Colonic mucosa (tissue), 4 donors: ENCODE measurements around the gene CDH18. TPM values are rescaled to one million over a fixed set of nuclear protein-coding genes. Genes with fewer than 3 reads are reported as not detected.

Source experiments
- DNase-seq: peaks from one replicate; pipeline ENCODE4 v3.0.0-alpha.2; 2020
- H3K27ac ChIP-seq: fragments of 200-600 bp; one replicate; pipeline ENCODE4 v1.8.0; 2021
- H3K27me3 ChIP-seq: fragments of 200-600 bp; one replicate; pipeline ENCODE4 v1.8.0; 2021
- H3K36me3 ChIP-seq: fragments of 200-600 bp; one replicate; pipeline ENCODE4 v1.8.0; 2021
- H3K4me1 ChIP-seq: fragments of 200-600 bp; one replicate; pipeline ENCODE4 v1.8.0; 2021; ENCODE audit warnings: mild to moderate bottlenecking
- H3K4me3 ChIP-seq: fragments of 200-600 bp; one replicate; pipeline ENCODE4 v1.8.0; 2021
- H3K9ac ChIP-seq, 2 donors: one replicate each; pipeline ENCODE4 v1.7.0; 2013; ENCODE audit warnings: control low read depth in 2 of 2, low read depth in 2 of 2, low read length in 2 of 2
- H3K9me3 ChIP-seq: fragments of 200-600 bp; one replicate; pipeline ENCODE4 v1.8.0; 2021
- CTCF ChIP-seq: fragments of 200-600 bp; IDR thresholded peaks from one replicate; pipeline ENCODE4 v1.8.0; 2022; ENCODE audit warnings: antibody characterized with exemption, mild to moderate bottlenecking
- intact Hi-C: fragments of 100-400 bp; cut with DNase I; formaldehyde crosslinking; loops from one replicate; pipeline ENCODE4 v1.14.1; 2022
- total RNA-seq, 2 donors: library from RNA; stranded (reverse); fragmentation: NEBNext Ultra II Directional in 1 of 2; extraction: Animal tissue kit (Norgen Biotek cat#: 25700) in 1 of 2; gene quantifications; one replicate each; pipeline ENCODE4 v1.2.1, GENCODE V29; 2021
- donor health status: healthy.
- donor health status: DM: no; HTN: no; CAD: no.
- donor health status: DM: no; HTN: no; CAD: no.

Gene CDH18
- total RNA-seq, 2 donors from 2014 or later = not detected

- Histone ChIP-seq H3K27me3 (no peaks in the 10 kb centered on the region), H3K27ac (no peak overlapping the region), H3K36me3 (no peaks in the 10 kb centered on the region), H3K9ac (no peak overlapping the region), H3K4me1 (no peaks in the 10 kb centered on the region), H3K4me3 (no peak overlapping the region), H3K9me3 (no peaks in the 10 kb centered on the region)
- intact Hi-C loops = no loop called here
- no peak for TF ChIP-seq CTCF
- DNase-seq = no peak
These were observed 292.9 kb downstream of the CDH18 start for GRCh38 chr5:19694949-19695611.

GRCh38 chr5:19690978-19691377 is 297.0 kb downstream of the CDH18 start:
- Histone ChIP-seq H3K9ac (no peak overlapping the region), H3K9me3 (no peaks in the 10 kb centered on the region), H3K36me3 (no peaks in the 10 kb centered on the region), H3K27ac (no peak overlapping the region), H3K4me3 (no peak overlapping the region), H3K27me3 (no peaks in the 10 kb centered on the region), H3K4me1 (no peaks in the 10 kb centered on the region)
- intact Hi-C loops = no loop called here
- DNase-seq = no peak
- TF ChIP-seq CTCF = no peak

- intact Hi-C loops = no loop called here
- no peaks in the 10 kb centered on the region for H3K9me3 ChIP-seq
- no peak for DNase-seq
- H3K27me3 ChIP-seq = no peaks in the 10 kb centered on the region
- H3K4me1 ChIP-seq = no peaks in the 10 kb centered on the region
- no peaks in the 10 kb centered on the region for H3K36me3 ChIP-seq
- no peak overlapping the region for H3K9ac ChIP-seq
- H3K27ac ChIP-seq = no peak overlapping the region
- H3K4me3 ChIP-seq = no peak overlapping the region
- no peak for TF ChIP-seq CTCF
These were observed 302.5 kb downstream of the CDH18 start for GRCh38 chr5:19685473-19685872.

- Histone ChIP-seq H3K27ac (no peak overlapping the region), H3K36me3 (no peaks in the 10 kb centered on the region), H3K9me3 (no peaks in the 10 kb centered on the region), H3K4me3 (no peak overlapping the region), H3K4me1 (no peaks in the 10 kb centered on the region), H3K27me3 (no peaks in the 10 kb centered on the region), H3K9ac (no peak overlapping the region)
- intact Hi-C loops = no loop called here
- TF ChIP-seq CTCF = no peak
- no peak for DNase-seq
These were observed 311.1 kb downstream of the CDH18 start for GRCh38 chr5:19676895-19677294.

- Histone ChIP-seq H3K27ac (no peak overlapping the region), H3K4me3 (no peak overlapping the region), H3K36me3 (no peaks in the 10 kb centered on the region), H3K9me3 (no peaks in the 10 kb centered on the region), H3K4me1 (no peaks in the 10 kb centered on the region), H3K27me3 (no peaks in the 10 kb centered on the region), H3K9ac (no peak overlapping the region)
- no peak for TF ChIP-seq CTCF
- intact Hi-C loops = no loop called here
- no peak for DNase-seq
These were observed 327.3 kb downstream of the CDH18 start for GRCh38 chr5:19660679-19661078.
